HEK293 (cell line): ENCODE data around the gene CAMKK1.

ENCODE experiments used
- CTCF ChIA-PET: fragments of 350-600 bp; formaldehyde crosslinking; extraction: SDS; loops from one replicate; lab custom pipeline; 2021; ENCODE audit warnings: antibody characterized with exemption; lab: Yijun Ruan, JAX
- POLR2A ChIA-PET: fragments of 300-600 bp; formaldehyde crosslinking; extraction: SDS; loops from one replicate; lab custom pipeline; 2020; ENCODE audit warnings: antibody characterized with exemption, inconsistent platforms; lab: Yijun Ruan, JAX
- H3K27ac ChIP-seq: fragments of 200-500 bp; sonication (Bioruptor generic); 2 replicates; pipeline ENCODE4 v1.5.1; 2014; ENCODE audit warnings: low read depth, low read length, control low read depth, inconsistent platforms; ENCODE audit errors: extremely low read depth
- H3K36me3 ChIP-seq, 2 experiments: fragments of 200-500 bp in 1 of 2; sonication (Bioruptor generic) in 1 of 2; 1 replicate in 1 of 2; 2 replicates in 1 of 2; pipeline ENCODE4 v1.5.1; 2014 to 2017; ENCODE audit warnings: inconsistent platforms in 2 of 2, low read length in 2 of 2; ENCODE audit not compliant: control insufficient read depth in 2 of 2, insufficient read depth in 1 of 2
- H3K4me1 ChIP-seq: fragments of 200-500 bp; sonication (Bioruptor generic); 2 replicates; pipeline ENCODE4 v1.5.1; 2014; ENCODE audit warnings: mild to moderate bottlenecking, low read length, inconsistent platforms; ENCODE audit not compliant: control insufficient read depth, insufficient read depth
- H3K4me3 ChIP-seq: 2 replicates; pipeline ENCODE4 v1.5.1; 2011; ENCODE audit warnings: low read depth, mild to moderate bottlenecking, control low read depth, low read length, moderate library complexity
- H3K9me3 ChIP-seq: fragments of 200-500 bp; sonication (Bioruptor generic); 2 replicates; pipeline ENCODE4 v1.5.1; 2014; ENCODE audit warnings: low read depth, low read length, inconsistent platforms; ENCODE audit not compliant: control insufficient read depth, insufficient read depth
- CTCF ChIP-seq: fragments of 450-650 bp; formaldehyde crosslinking; IDR thresholded peaks from 2 replicates; pipeline ENCODE4 v1.5.1; 2016; ENCODE audit warnings: missing biosample characterization, missing genetic modification characterization
- HOXA7 ChIP-seq: sonication (generic); formaldehyde crosslinking; IDR thresholded peaks from 2 replicates; pipeline ENCODE4 v1.8.1; 2022; ENCODE audit warnings: missing genetic modification reagents, borderline replicate concordance
- HOXC10 ChIP-seq: sonication (generic); formaldehyde crosslinking; IDR thresholded peaks from 2 replicates; pipeline ENCODE4 v1.8.1; 2023; ENCODE audit warnings: mild to moderate bottlenecking, missing genetic modification reagents
- REPIN1 ChIP-seq: fragments of 450-650 bp; formaldehyde crosslinking; IDR thresholded peaks from 2 replicates; pipeline ENCODE4 v1.5.1; 2017; ENCODE audit warnings: missing biosample characterization, missing genetic modification characterization, low read depth
- ZFHX2 ChIP-seq: fragments of 450-650 bp; formaldehyde crosslinking; conservative IDR thresholded peaks from 2 replicates; pipeline ENCODE4 v1.5.1; 2016; ENCODE audit warnings: missing biosample characterization, missing genetic modification characterization
- ZFP37 ChIP-seq: fragments of 450-650 bp; formaldehyde crosslinking; IDR thresholded peaks from 2 replicates; pipeline ENCODE4 v1.5.1; 2016; ENCODE audit warnings: missing biosample characterization, missing genetic modification characterization
- ZIC2 ChIP-seq: fragments of 450-650 bp; formaldehyde crosslinking; IDR thresholded peaks from 2 replicates; pipeline ENCODE4 v1.5.1; 2016; ENCODE audit warnings: missing biosample characterization, missing genetic modification characterization
- ZNF169 ChIP-seq: fragments of 450-650 bp; formaldehyde crosslinking; IDR thresholded peaks from 2 replicates; pipeline ENCODE4 v1.5.1; 2016; ENCODE audit warnings: missing biosample characterization, missing genetic modification characterization
- ZNF18 ChIP-seq: fragments of 450-650 bp; formaldehyde crosslinking; IDR thresholded peaks from 2 replicates; pipeline ENCODE4 v1.5.1; 2016; ENCODE audit warnings: missing biosample characterization, missing genetic modification characterization
- ZNF311 ChIP-seq: fragments of 450-650 bp; formaldehyde crosslinking; IDR thresholded peaks from 2 replicates; pipeline ENCODE4 v1.5.1; 2017; ENCODE audit warnings: missing biosample characterization, missing genetic modification characterization, borderline replicate concordance
- ZNF324 ChIP-seq: fragments of 450-650 bp; formaldehyde crosslinking; IDR thresholded peaks from 2 replicates; pipeline ENCODE4 v1.5.1; 2016; ENCODE audit warnings: missing biosample characterization, missing genetic modification characterization
- ZNF521 ChIP-seq: fragments of 450-650 bp; formaldehyde crosslinking; IDR thresholded peaks from 2 replicates; pipeline ENCODE4 v1.5.1; 2017; ENCODE audit warnings: missing biosample characterization, mild to moderate bottlenecking, missing genetic modification characterization
- ZNF596 ChIP-seq: fragments of 450-650 bp; IDR thresholded peaks from 2 replicates; pipeline ENCODE4 v1.5.0; 2018; ENCODE audit warnings: missing biosample characterization, mild to moderate bottlenecking, missing genetic modification characterization, moderate library complexity
- ZNF600 ChIP-seq: fragments of 450-650 bp; formaldehyde crosslinking; IDR thresholded peaks from 2 replicates; pipeline ENCODE4 v1.5.1; 2016; ENCODE audit warnings: missing biosample characterization, missing genetic modification characterization
- ZNF623 ChIP-seq: fragments of 450-650 bp; formaldehyde crosslinking; IDR thresholded peaks from 2 replicates; pipeline ENCODE4 v1.5.1; 2016; ENCODE audit warnings: missing biosample characterization, missing genetic modification characterization
- ZNF645 ChIP-seq: fragments of 450-650 bp; formaldehyde crosslinking; IDR thresholded peaks from 2 replicates; pipeline ENCODE4; 2016; ENCODE audit warnings: missing biosample characterization, missing genetic modification characterization
- ZNF660 ChIP-seq: fragments of 450-650 bp; IDR thresholded peaks from 2 replicates; pipeline ENCODE4 v1.5.1; 2018; ENCODE audit warnings: missing biosample characterization, mild to moderate bottlenecking, missing genetic modification characterization
- ZNF677 ChIP-seq: fragments of 450-650 bp; IDR thresholded peaks from 2 replicates; pipeline ENCODE4 v1.5.0; 2018; ENCODE audit warnings: missing biosample characterization, mild to moderate bottlenecking, missing genetic modification characterization, moderate library complexity
- ZNF747 ChIP-seq: fragments of 450-650 bp; formaldehyde crosslinking; IDR thresholded peaks from 2 replicates; pipeline ENCODE4 v1.5.1; 2016; ENCODE audit warnings: missing biosample characterization, missing genetic modification characterization

Gene CAMKK1

GRCh38 chr17:3924512-3925350 lies 31.9 kb upstream of the CAMKK1 start:
- no peak overlapping the region for H3K27ac ChIP-seq
- no peaks in the 10 kb centered on the region for H3K4me1 ChIP-seq
- no peaks in the 10 kb centered on the region for H3K36me3 ChIP-seq
- H3K9me3 ChIP-seq = no peaks in the 10 kb centered on the region
- ChIA-PET CTCF (interaction anchor here (0.5 to 4.3 kb wide), 4 partner anchors 11 to 183 kb away, joined by 3 to 35 read pairs (median 4); no protein-coding TSS in a partner anchor), POLR2A (interaction anchor here (0.7 kb wide), 1 partner anchor 178 kb away, joined by 3 read pairs; no protein-coding TSS in a partner anchor)
- TF ChIP-seq ZFHX2 (tag by site-specific recombination) (no peak), ZNF747 (tag by site-specific recombination) (no peak), REPIN1 (tag by site-specific recombination) (no peak), ZNF324 (tag by site-specific recombination) (no peak), ZNF521 (no peak), HOXA7 (no peak)
- H3K4me3 ChIP-seq = no peak overlapping the region

- POLR2A ChIA-PET = no interaction called here
- Histone ChIP-seq H3K36me3 (no peaks in the 10 kb centered on the region), H3K27ac (no peak overlapping the region), H3K4me3 (no peak overlapping the region), H3K9me3 (no peaks in the 10 kb centered on the region), H3K4me1 (no peaks in the 10 kb centered on the region)
- no peak for TF ChIP-seq ZFP37
- TF ChIP-seq ZIC2 (tag by site-specific recombination) = peak; percentile 37
- TF ChIP-seq ZNF645 (tag by site-specific recombination) = no peak
- 0 out of 2 replicates have a peak, but pooled peaks have one; percentile 20 for TF ChIP-seq ZNF600 (tag by site-specific recombination)
- CTCF ChIA-PET = interaction anchor here (0.5 to 4.3 kb wide), 4 partner anchors 10 to 1312 kb away, joined by 3 to 35 read pairs (median 6); no protein-coding TSS in a partner anchor
Observed at GRCh38 chr17:3923466-3924190, 30.8 kb upstream of the CAMKK1 start.

GRCh38 chr17:3922765-3923164 lies 29.9 kb upstream of the CAMKK1 start:
- ChIA-PET POLR2A (no interaction called here), CTCF (interaction anchor here (2.1 kb wide), 1 partner anchor 9 kb away, joined by 7 read pairs; no protein-coding TSS in a partner anchor)
- Histone ChIP-seq H3K4me3 (no peak overlapping the region), H3K36me3 (no peaks in the 10 kb centered on the region), H3K4me1 (no peaks in the 10 kb centered on the region), H3K27ac (no peak overlapping the region), H3K9me3 (no peaks in the 10 kb centered on the region)
- TF ChIP-seq ZNF623 (tag by site-specific recombination) = no peak
- TF ChIP-seq ZNF645 (tag by site-specific recombination) = no peak
- no peak for TF ChIP-seq ZNF660 (tag by site-specific recombination)
- TF ChIP-seq ZNF18 (tag by site-specific recombination) = no peak
- no peak for TF ChIP-seq ZNF169 (tag by site-specific recombination)
- no peak for TF ChIP-seq ZNF596 (tag by site-specific recombination)
- TF ChIP-seq ZNF677 (tag by site-specific recombination) = no peak
- TF ChIP-seq ZNF311 (tag by site-specific recombination) = no peak
- no peak for TF ChIP-seq CTCF (tag by site-specific recombination)
- no peak for TF ChIP-seq HOXC10 (CRISPR knock-in tag)
